Fibroblast of skin of left biceps (primary cell): ENCODE results near the gene CD151.

Source experiments
- DNase-seq, 2 experiments: peaks; one replicate each; pipeline ENCODE4 v3.0.0-alpha.2; 2013; ENCODE audit warnings: low read depth in 2 of 2

The CD151 gene

DNA sequence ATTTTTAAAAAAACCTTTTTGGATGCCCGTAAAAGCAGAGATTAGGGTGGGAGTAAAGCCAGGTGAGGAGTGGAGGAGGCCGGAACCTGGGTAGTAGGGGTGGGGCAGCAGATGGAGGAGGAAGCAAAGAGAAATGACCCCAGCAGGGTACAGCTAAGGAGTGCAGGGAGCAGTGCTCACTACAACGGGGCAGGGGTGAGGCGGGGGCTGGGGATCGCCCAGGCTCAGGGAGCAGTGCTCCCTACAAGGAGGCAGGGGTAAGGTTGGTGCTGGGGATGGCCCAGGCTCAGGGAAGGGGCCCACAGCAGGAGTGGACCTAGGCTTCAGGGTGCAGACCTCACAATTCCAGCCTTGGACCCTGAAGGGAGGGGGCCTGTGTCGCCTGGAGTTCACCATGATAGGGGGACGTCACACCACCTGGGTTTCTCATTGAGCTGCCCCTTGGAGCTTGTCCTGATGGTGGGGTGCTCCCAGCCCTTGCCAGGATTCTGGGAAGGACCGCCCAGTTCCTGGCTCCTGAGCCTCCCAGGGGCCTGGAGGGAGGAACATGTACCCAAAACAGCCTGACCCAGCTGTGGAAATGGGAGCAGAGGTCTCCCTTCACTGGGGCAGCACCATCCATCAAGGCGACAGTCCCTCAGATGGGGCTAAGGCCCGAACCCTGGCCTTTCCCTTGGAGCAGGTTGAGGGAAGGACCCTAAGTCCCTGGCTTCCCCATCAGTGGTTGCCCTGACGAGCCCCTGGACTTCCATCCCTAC is 16.9 kb upstream of the CD151 start:
- no peak for DNase-seq

DNA sequence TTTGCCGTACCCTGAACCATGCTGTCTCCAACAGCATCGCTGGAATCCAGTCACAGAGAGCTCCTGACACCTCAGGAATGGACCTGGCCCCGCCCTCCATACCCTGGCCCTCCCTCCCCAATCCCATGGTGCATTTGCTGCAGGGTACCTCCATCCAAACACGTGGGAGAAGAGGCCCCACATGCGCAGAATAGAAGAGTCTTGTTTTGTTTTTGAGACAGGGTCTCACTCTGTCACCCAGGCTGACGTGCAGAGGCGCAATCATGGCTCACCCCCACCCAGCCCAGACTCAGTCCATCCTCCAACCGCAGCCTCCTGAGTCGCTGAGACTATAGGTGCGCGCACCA is 16.3 kb upstream of the CD151 start:
- DNase-seq: no peak

DNA sequence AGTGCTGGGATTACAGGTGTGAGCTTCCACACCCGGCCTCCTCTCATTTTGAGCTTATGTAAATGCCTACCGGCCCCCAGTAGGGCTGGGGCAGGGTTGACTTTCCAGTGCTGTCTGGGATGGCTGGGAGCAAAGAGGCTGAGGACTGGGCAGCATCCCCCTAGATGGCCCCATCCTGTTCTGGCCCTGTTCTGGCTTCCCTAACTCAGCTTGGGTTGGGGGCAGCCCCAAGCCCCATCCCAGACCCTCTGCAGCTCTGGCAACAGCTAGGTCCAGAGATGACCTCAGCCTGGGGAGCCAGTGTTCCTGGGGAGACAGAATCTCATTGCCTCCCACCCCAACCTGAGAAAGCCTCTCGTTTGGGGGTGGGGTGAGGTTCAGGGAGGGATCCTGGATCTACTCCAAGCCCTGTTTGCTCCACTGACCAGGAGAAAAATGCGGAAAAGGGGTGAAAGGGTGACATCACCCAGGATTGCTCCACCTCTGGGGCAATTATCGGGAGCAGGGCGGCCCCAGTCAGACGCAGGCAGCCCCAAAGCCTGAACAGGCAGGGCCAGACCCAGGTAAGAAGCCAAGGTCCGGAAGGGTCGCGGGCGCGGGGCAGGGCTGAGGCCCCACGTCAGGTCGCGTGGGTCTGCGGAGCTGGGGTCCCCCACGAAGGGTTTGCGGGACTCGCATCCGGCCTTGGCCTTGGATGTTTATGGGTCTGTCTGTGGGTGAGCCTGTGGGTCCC is 14.2 kb upstream of the CD151 start, which contains the start of gene PNPLA2:
Gene PNPLA2 (plus strand): TSS at position 519 of the 733 bp plus-strand sequence. CDS start 805 bp downstream, outside the sequence.
- DNase-seq: no peak

GRCh38 chr11:819129-819931 is 13.4 kb upstream of the CD151 start:
- peak; percentile 47 to 64 for DNase-seq

GRCh38 chr11:819943-820649 is 12.7 kb upstream of the CD151 start:
- DNase-seq: no peak

DNA sequence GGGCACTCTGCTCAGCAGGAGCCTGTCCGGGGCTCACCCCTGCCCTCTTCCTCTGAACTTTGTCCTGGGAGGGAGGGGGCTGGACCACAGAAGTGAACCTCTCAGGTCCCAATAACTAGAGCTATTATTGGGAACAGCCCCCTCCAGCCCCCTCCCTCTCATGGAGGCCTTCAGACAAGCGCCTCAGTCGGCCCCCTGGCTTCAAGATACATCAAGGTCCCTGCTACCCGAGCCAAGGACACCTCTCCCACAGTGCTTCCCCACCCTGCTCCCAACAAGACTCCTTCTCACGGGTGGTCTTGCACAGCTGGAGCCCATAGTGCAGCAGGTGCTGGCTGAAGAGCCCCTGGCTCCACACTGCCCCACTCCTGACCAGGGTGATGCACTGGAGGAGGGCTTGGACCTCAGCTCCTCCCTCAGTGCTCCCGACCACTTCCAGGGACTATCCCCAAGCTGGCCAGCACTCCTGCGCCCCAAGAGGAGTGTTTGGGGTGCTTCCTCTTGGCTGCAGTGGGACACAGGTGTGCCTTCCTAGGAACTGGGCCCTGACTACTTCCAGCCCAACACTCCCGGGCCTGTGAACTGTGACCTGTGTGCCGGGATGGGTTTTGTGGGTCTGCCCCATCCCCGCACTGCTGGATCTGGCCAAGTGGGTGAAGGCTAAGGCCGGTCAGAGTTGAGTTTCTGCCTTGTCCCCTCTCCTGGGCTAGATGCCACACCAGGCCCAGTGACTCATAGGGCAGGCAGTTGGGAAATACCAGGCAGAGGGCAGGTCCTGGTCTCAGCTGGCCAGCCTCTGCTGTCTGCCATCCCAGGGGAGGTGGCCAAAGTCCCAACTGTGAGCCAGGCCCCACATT is 11.9 kb upstream of the CD151 start:
- DNase-seq: no peak

DNA sequence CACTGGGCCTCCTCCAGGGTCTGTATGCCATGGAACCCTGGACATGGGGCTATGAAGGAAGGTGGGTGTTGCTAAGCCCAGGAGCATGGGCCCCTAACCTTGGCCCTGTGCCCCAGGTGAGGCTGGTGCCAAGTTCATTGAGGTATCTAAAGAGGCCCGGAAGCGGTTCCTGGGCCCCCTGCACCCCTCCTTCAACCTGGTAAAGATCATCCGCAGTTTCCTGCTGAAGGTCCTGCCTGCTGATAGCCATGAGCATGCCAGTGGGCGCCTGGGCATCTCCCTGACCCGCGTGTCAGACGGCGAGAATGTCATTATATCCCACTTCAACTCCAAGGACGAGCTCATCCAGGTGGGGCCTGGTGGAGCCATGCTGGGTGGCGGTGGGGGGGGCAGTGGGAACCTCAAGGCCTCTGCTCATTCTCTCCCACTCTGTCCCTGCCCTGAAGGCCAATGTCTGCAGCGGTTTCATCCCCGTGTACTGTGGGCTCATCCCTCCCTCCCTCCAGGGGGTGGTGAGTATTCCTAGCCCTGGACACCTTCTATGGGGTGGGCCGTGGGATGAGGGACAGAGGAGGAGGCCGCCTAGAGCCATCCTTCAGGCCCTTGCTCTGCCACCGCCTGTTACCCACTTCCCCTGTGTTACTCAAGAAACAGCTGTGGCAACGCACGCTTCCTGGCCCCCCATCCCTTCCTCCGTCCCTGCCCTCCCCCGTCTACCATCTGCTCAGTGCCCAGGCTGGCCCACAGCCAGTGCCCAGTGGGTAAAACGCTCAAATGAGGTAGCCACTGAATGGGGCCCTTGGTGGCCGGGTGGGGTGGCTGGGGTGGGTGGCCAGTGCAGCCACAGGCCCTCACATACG is 11.0 kb upstream of the CD151 start:
- no peak for DNase-seq

DNA sequence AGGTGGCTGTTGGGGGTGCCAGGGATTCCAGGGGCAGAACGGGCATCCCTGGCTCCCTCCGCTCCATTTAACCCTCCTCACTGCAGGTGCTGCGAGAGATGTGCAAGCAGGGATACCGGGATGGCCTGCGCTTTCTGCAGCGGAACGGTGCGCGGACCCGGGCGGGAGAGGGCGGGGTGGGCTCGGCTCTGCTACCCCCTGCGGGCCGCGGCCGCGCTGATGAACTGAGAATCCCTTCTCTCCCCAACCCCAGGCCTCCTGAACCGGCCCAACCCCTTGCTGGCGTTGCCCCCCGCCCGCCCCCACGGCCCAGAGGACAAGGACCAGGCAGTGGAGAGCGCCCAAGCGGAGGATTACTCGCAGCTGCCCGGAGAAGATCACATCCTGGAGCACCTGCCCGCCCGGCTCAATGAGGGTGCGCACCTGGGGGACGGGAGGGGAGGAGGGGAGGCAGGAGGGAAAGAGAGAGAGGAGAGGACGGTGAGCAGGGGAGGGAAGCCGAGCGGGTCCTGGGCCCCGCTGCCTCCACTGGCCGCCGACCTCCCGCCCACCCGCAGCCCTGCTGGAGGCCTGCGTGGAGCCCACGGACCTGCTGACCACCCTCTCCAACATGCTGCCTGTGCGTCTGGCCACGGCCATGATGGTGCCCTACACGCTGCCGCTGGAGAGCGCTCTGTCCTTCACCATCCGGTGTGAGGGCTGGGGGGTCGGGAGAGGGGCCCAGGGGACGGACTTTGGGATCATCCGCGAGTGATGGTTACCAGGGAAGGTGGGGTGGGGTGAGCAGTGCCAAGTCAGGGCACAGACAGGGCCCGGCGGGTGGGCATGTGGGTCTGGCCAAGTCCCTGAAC is 9.1 kb upstream of the CD151 start:
- DNase-seq: no peak

DNA sequence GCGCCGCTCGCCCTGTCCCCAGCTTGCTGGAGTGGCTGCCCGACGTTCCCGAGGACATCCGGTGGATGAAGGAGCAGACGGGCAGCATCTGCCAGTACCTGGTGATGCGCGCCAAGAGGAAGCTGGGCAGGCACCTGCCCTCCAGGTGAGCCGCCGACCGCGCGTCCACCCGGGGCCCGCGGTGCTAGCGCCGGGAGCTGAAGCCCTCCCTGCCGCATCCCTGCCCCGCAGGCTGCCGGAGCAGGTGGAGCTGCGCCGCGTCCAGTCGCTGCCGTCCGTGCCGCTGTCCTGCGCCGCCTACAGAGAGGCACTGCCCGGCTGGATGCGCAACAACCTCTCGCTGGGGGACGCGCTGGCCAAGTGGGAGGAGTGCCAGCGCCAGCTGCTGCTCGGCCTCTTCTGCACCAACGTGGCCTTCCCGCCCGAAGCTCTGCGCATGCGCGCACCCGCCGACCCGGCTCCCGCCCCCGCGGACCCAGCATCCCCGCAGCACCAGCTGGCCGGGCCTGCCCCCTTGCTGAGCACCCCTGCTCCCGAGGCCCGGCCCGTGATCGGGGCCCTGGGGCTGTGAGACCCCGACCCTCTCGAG is 8.4 kb upstream of the CD151 start:
- no peak for DNase-seq

GRCh38 chr11:824942-825341 is 7.8 kb upstream of the CD151 start:
- DNase-seq: no peak

GRCh38 chr11:825366-826226 is 7.2 kb upstream of the CD151 start:
- no peak for DNase-seq

- no peak for DNase-seq
These were observed 6.5 kb upstream of the CD151 start for GRCh38 chr11:826227-826621.

DNA sequence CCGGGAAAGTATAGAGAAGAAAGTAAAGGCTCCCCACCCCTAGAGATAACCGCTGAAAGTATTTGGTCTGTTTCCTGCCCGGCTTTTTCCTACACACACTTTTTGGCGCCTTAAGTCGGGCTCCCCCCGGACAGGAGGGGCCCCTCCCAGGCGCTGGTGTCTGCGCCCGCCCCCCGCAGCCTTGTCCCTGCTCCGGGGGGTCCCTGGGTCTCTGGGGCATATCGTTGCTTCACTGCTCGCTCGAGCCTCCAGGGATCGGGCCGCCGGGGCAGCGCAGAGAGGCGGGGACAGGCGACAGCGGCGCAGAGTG is 6.0 kb upstream of the CD151 start:
- DNase-seq: no peak

DNA sequence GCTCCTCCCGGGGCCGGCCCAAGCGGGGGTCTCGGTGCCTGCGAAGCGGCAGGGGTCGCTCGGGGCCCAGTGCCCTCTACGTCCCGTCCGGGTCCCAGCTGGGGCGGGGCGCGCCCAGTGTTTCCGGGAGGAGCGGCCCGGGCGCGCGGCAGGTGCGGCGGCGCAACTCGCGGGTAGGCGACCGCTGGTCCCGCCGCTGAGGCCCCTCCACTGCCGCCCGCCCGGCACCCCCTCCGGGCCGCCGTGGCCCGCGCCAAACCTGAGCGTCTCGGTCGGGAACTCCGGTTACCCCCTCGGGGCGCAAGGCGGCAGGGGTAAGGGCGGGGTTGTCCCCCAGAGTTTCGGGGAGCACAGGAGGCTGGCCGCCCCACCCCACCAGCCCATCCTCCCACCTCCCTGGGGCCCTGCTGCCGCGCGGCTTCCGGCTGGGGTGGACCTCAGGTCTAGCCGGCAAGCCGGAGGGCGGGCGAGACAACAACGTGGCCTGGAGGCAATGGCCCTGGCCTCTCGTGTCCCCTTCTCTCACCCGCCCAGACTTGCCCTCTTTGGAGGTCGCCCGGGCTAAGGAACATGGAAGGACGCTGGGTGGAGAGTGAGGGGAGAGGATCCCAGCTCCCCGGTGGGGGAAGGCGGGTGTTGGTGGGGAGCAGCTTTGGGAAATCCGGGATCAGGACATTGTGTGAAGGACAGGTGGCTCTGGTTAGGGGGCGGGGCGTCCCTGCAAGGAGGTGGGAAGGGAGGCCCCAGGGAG is 5.4 kb upstream of the CD151 start:
- no peak for DNase-seq

GRCh38 chr11:827897-828192 is 4.9 kb upstream of the CD151 start, which contains the start of gene CRACR2B:
Gene CRACR2B, plus strand, starts transcription at chr11:827919. Its CDS starts 689 bp downstream, at chr11:828608.
- no peak for DNase-seq

DNA sequence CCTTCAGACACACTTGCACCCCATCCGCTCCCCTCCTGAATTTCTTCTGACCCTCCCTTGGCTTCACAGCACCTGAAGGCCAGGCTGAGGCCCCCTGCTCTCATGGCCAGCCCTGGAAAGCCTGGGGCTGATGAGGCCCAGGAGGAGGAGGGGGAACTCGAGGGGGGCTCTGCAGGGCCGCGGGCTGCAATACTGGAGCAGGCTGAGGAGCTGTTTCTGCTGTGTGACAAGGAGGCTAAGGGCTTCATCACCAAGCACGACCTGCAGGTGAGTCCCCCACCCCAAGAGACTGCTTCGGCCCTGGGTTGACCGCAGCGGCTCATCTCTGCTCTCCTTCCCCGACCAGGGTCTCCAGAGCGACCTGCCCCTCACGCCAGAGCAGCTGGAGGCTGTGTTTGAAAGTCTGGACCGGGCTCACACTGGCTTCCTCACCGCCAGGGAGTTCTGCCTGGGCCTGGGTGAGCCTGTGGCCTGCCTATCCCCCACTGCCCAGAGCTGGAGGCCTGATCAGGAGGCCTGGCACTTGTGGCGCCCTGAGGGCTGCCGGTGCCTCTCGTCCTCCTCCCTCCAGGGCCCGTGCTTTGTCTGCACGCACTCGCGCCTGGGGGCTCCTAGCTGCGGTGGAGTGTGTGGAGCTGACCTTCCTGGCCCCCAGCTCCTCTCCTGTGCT is 4.1 kb upstream of the CD151 start:
- DNase-seq: no peak
